H1 (cell line): ENCODE results near the gene ZNF425. TPM values are rescaled to one million over a fixed set of nuclear protein-coding genes. Genes with fewer than 3 reads are reported as not detected.

Source experiments
- CTCF ChIA-PET: fragments of 300-600 bp; sonication (Branson Sonifier 250); formaldehyde crosslinking; loops from one replicate; lab custom pipeline; 2021; ENCODE audit not compliant: partially characterized antibody; lab: Charles Lee
- POLR2A ChIA-PET: fragments of 300-600 bp; sonication (Branson Sonifier 250); formaldehyde crosslinking; loops from one replicate; lab custom pipeline; 2021; ENCODE audit warnings: inconsistent platforms; ENCODE audit not compliant: partially characterized antibody; lab: Charles Lee
- DNase-seq, 2 experiments: peaks; one replicate each; pipeline versions ENCODE4 v3.0.0 to v3.0.0-alpha.2; 2010 to 2022; ENCODE audit warnings: low spot score in 2 of 2, low read depth in 1 of 2, mixed read lengths in 1 of 2
- FAIRE-seq: peaks from 2 replicates; lab custom pipeline; 2011; peaks lifted over from hg19 to GRCh38; lab: Jason Lieb, UNC
- H2AFZ ChIP-seq: 2 replicates; pipeline ENCODE4 v1.8.1; 2012; ENCODE audit warnings: low read length, inconsistent platforms
- H2AK5ac ChIP-seq: 2 replicates; pipeline ENCODE4 v1.6.1; 2013; ENCODE audit warnings: low read depth, low read length
- H2BK120ac ChIP-seq: replicated peaks from 2 replicates; pipeline ENCODE3; 2013; ENCODE audit warnings: low read depth, low read length, inconsistent platforms
- H2BK12ac ChIP-seq: 2 replicates; pipeline ENCODE4 v1.6.1; 2013; ENCODE audit warnings: low read depth, low read length
- H2BK15ac ChIP-seq: 2 replicates; pipeline ENCODE4 v1.6.1; 2013; ENCODE audit warnings: low read length
- H2BK20ac ChIP-seq: 2 replicates; pipeline ENCODE4 v1.6.1; 2013; ENCODE audit warnings: low read length
- H2BK5ac ChIP-seq: 2 replicates; pipeline ENCODE4 v1.6.1; 2013; ENCODE audit warnings: low read depth, low read length
- H3K14ac ChIP-seq: 2 replicates; pipeline ENCODE4 v1.6.1; 2013; ENCODE audit warnings: inconsistent platforms; ENCODE audit not compliant: insufficient read length
- H3K18ac ChIP-seq: 2 replicates; pipeline ENCODE4 v1.6.1; 2013; ENCODE audit warnings: low read length; ENCODE audit errors: extremely low read depth
- H3K23ac ChIP-seq: 2 replicates; pipeline ENCODE4 v1.6.1; 2013; ENCODE audit warnings: inconsistent platforms; ENCODE audit not compliant: insufficient read length
- H3K23me2 ChIP-seq: 2 replicates; pipeline ENCODE4 v1.6.1; 2013; ENCODE audit warnings: low read depth, low read length
- H3K27ac ChIP-seq: 2 replicates; pipeline ENCODE4 v1.6.1; 2011; ENCODE audit warnings: low read depth, low read length, inconsistent platforms
- H3K27me3 ChIP-seq, 4 experiments: replicated peaks in 1 of 4; 1 replicate in 1 of 4; 2 replicates in 3 of 4; pipeline versions ENCODE4 v1.6.1 to v1.8.1; 2011 to 2013; ENCODE audit warnings: low read length in 3 of 4, mild to moderate bottlenecking in 3 of 4, inconsistent platforms in 2 of 4, mixed read lengths in 2 of 4, moderate library complexity in 1 of 4; ENCODE audit not compliant: control insufficient read depth in 3 of 4, insufficient read depth in 3 of 4; ENCODE audit errors: extremely low read depth in 1 of 4
- H3K36me3 ChIP-seq, 4 experiments: 2 replicates each; pipeline versions ENCODE4 v1.6.1 to v1.8.1; 2011 to 2013; ENCODE audit warnings: mild to moderate bottlenecking in 4 of 4, low read length in 3 of 4, moderate library complexity in 2 of 4, control low read depth in 1 of 4, inconsistent platforms in 1 of 4; ENCODE audit not compliant: insufficient read depth in 4 of 4, control insufficient read depth in 2 of 4
- H3K4ac ChIP-seq: replicated peaks from 2 replicates; pipeline ENCODE3; 2013; ENCODE audit warnings: low read length, low read depth, mixed read lengths, inconsistent platforms; ENCODE audit not compliant: insufficient read length
- H3K4me1 ChIP-seq, 4 experiments: replicated peaks in 1 of 4; 1 replicate in 1 of 4; 2 replicates in 3 of 4; pipeline versions ENCODE4 v1.6.1 to v1.8.1; 2011 to 2013; ENCODE audit warnings: low read length in 3 of 4, inconsistent platforms in 2 of 4, mixed read lengths in 1 of 4; ENCODE audit not compliant: insufficient read depth in 4 of 4, control insufficient read depth in 3 of 4
- H3K4me2 ChIP-seq, 2 experiments: 2 replicates each; pipeline versions ENCODE4 v1.6.1 to v1.8.1; 2011 to 2013; ENCODE audit warnings: low read depth in 2 of 2, low read length in 2 of 2, control low read depth in 1 of 2, inconsistent platforms in 1 of 2, mild to moderate bottlenecking in 1 of 2; ENCODE audit not compliant: insufficient read depth in 1 of 2
- H3K4me3 ChIP-seq, 4 experiments: fragments of 200-600, 300-600 bp in 1 of 4; sonication (generic), shearing (Covaris generic), sonication (Bioruptor Twin) in 1 of 4; 2 replicates each; pipeline versions ENCODE4 v1.5.1 to v1.8.1; 2011 to 2016; ENCODE audit warnings: low read length in 4 of 4, low read depth in 3 of 4, control low read depth in 2 of 4, inconsistent platforms in 2 of 4, mild to moderate bottlenecking in 2 of 4, mixed read lengths in 1 of 4, moderate library complexity in 1 of 4; ENCODE audit not compliant: insufficient read depth in 2 of 4; ENCODE audit errors: extremely low read depth in 1 of 4
- H3K56ac ChIP-seq: replicated peaks from 2 replicates; pipeline ENCODE3; 2013; ENCODE audit warnings: low read depth, mild to moderate bottlenecking, mixed read lengths, low read length, inconsistent platforms; ENCODE audit not compliant: insufficient read length
- H3K79me1 ChIP-seq: 2 replicates; pipeline ENCODE4 v1.6.1; 2013; ENCODE audit warnings: low read depth, low read length, control low read depth
- H3K79me2 ChIP-seq, 2 experiments: 2 replicates each; pipeline versions ENCODE4 v1.6.1 to v1.8.1; 2012 to 2013; ENCODE audit warnings: low read length in 2 of 2, mild to moderate bottlenecking in 2 of 2, inconsistent platforms in 1 of 2; ENCODE audit not compliant: insufficient read depth in 2 of 2, control insufficient read depth in 1 of 2
- H3K9ac ChIP-seq, 4 experiments: replicated peaks in 1 of 4; 1 replicate in 1 of 4; 2 replicates in 3 of 4; pipeline versions ENCODE4 v1.6.1 to v1.8.1; 2011 to 2013; ENCODE audit warnings: low read depth in 3 of 4, low read length in 3 of 4, control low read depth in 2 of 4, mild to moderate bottlenecking in 2 of 4, moderate library complexity in 2 of 4, inconsistent platforms in 1 of 4; ENCODE audit errors: extremely low read depth in 1 of 4
- H3K9me3 ChIP-seq, 2 experiments: 2 replicates each; pipeline versions ENCODE4 v1.6.1 to v1.8.1; 2012 to 2013; ENCODE audit warnings: mild to moderate bottlenecking in 2 of 2, moderate library complexity in 2 of 2, control low read depth in 1 of 2, inconsistent platforms in 1 of 2, low read depth in 1 of 2, low read length in 1 of 2, mixed read lengths in 1 of 2; ENCODE audit not compliant: insufficient read depth in 2 of 2
- H4K20me1 ChIP-seq, 2 experiments: replicated peaks in 1 of 2; 2 replicates each; pipeline versions ENCODE3 to v1.8.1; 2011 to 2013; ENCODE audit warnings: inconsistent platforms in 2 of 2, low read length in 2 of 2, mild to moderate bottlenecking in 1 of 2; ENCODE audit not compliant: insufficient read depth in 2 of 2, control insufficient read depth in 1 of 2
- H4K5ac ChIP-seq: 2 replicates; pipeline ENCODE4 v1.6.1; 2013; ENCODE audit warnings: low read length, low read depth, mixed read lengths, inconsistent platforms; ENCODE audit not compliant: insufficient read length
- H4K8ac ChIP-seq: 2 replicates; pipeline ENCODE4 v1.8.0; 2013; ENCODE audit warnings: mild to moderate bottlenecking, moderate library complexity, low read length, inconsistent platforms; ENCODE audit not compliant: insufficient read depth; ENCODE audit errors: extremely low read depth
- H4K91ac ChIP-seq: replicated peaks from 2 replicates; pipeline ENCODE3; 2013; ENCODE audit warnings: low read length, mixed read lengths, inconsistent platforms; ENCODE audit not compliant: insufficient read length
- KDM5A ChIP-seq: fragments of 200-600 bp; IDR thresholded peaks from 2 replicates; pipeline ENCODE4 v1.7.1; 2012; ENCODE audit warnings: mild to moderate bottlenecking, low read length, inconsistent platforms, mixed read lengths
- WGBS, 2 experiments: shearing (Covaris generic) in 1 of 2; methylation state at CpG; one replicate each; pipeline versions ENCODE4 v1.1.6 to v1.1.7; 2013 to 2015; ENCODE audit warnings: low lambda C conversion rate in 2 of 2, mixed read lengths in 2 of 2, inconsistent platforms in 1 of 2, low coverage in 1 of 2, missing lambda C conversion rate in 1 of 2; ENCODE audit not compliant: insufficient replicate concordance in 2 of 2, insufficient coverage in 1 of 2, insufficient read length in 1 of 2; ENCODE audit errors: extremely low coverage in 1 of 2, missing lambda C conversion rate in 1 of 2; 5-methylcytosine and 5-hydroxymethylcytosine counted together
- polyA plus RNA-seq, 7 experiments: library from polyadenylated mRNA; depleted of rRNA in 3 of 7; stranded (reverse) in 5 of 7; unstranded in 2 of 7; fragments of >200 nt in 5 of 7; fragments of 200-250 nt in 2 of 7; gene quantifications; 1 replicate in 5 of 7; 2 replicates in 1 of 7; 4 replicates in 1 of 7; pipeline versions ENCODE4 v1.2.1 to v1.2.3, GENCODE V29; 2011 to 2013; ENCODE audit warnings: missing spikeins in 2 of 7, mixed read lengths in 2 of 7
- total RNA-seq: library from RNA; stranded (reverse); fragmentation: NEBNext Ultra II Directional; extraction: Animal tissue kit (Norgen Biotek cat#: 25700); gene quantifications from 2 replicates; pipeline ENCODE4 v1.2.1, GENCODE V29; 2021

Gene ZNF425
- total and polyA plus RNA-seq, 2 of the 8 experiments (the other 6 are each of a cell fraction or from before 2014, with no cell fraction given) = 3.4 to 6.1 TPM

DNA sequence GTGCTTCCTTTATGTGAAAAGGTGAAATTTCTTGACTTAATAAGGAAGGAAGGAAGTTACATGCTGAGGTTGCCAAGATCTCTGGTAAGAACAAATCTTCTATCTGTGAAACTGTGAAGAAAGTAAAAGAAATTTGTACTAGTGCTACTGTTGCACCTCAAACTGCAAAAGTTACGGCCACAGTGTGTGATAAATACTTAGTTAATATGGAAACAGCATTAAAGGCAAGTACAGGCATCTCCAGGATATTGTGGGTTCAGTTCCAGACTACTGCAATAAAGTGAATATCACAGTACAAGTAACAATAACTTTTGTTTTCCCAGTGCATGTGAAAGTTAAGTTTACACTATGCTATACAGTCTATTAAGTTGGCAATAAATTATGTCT is 46.4 kb upstream of the ZNF425 start:
- Histone ChIP-seq H3K18ac (no peak overlapping the region), H2BK15ac (no peak overlapping the region), H3K36me3 (peaks cover 18 to 87% (median 62%) of the 10 kb centered on the region in 4 experiments), H4K8ac (no peak overlapping the region), H2BK20ac (no peak overlapping the region), H2BK5ac (no peak overlapping the region), H4K20me1 (peaks cover 4 to 5% of the 10 kb centered on the region in 2 experiments), H3K27me3 (no peaks in the 10 kb centered on the region), H3K79me2 (peaks cover 0 to 9% of the 10 kb centered on the region in 2 experiments; a peak in 2 of 4 replicates), H4K91ac (no peak overlapping the region), H3K23me2 (no peaks in the 10 kb centered on the region), H4K5ac (no peak overlapping the region), H3K4ac (no peak overlapping the region), H3K9me3 (no peaks in the 10 kb centered on the region), H3K4me3 (no peak overlapping the region), H2AFZ (no peak overlapping the region), H3K4me1 (no peaks in the 10 kb centered on the region), H3K79me1 (no peaks in the 10 kb centered on the region), H2BK12ac (no peak overlapping the region), H3K14ac (no peak overlapping the region), H3K56ac (no peak overlapping the region), H2AK5ac (no peak overlapping the region), H3K4me2 (no peak overlapping the region), H3K9ac (no peak overlapping the region), H3K27ac (no peak overlapping the region), H2BK120ac (no peak overlapping the region), H3K23ac (no peak overlapping the region)
- FAIRE-seq (no peak), DNase-seq (no peak)
- no peak for TF ChIP-seq KDM5A
- ChIA-PET CTCF (no interaction called here), POLR2A (interaction anchor here (1.4 to 1.8 kb wide), 2 partner anchors 15 to 36 kb away, joined by 4 to 5 read pairs; no protein-coding TSS in a partner anchor)
- 100% methylated on average over 1 of the region's 1 CpG; no CpG with 5 or more reads in 1 of the 2 experiments for WGBS, 2 experiments
